NCI-H1436 treated with DMSO at 0.1 percent for 48 hours (cell line): ENCODE results near the gene PTGFRN.

Source experiments
- DNase-seq: peaks from one replicate; lab custom pipeline; 2025; lab: John Stamatoyannopoulos, UW

The PTGFRN gene

GRCh38 chr1:117000142-117000541, 90.4 kb downstream of the PTGFRN start:
- DNase-seq = no peak

GRCh38 chr1:117001254-117001927, 91.7 kb downstream of the PTGFRN start, which contains the start of gene CD101:
TSS of gene CD101 (plus strand) at chr1:117001760. CDS start at chr1:117001818, 58 bp downstream.
- no peak for DNase-seq

- DNase-seq = no peak
Measured at GRCh38 chr1:117003223-117003875, 93.6 kb downstream of the PTGFRN start.

GRCh38 chr1:117007719-117008013, 98.0 kb downstream of the PTGFRN start:
- DNase-seq = no peak

GRCh38 chr1:117008656-117009055, 98.9 kb downstream of the PTGFRN start:
- no peak for DNase-seq

DNA sequence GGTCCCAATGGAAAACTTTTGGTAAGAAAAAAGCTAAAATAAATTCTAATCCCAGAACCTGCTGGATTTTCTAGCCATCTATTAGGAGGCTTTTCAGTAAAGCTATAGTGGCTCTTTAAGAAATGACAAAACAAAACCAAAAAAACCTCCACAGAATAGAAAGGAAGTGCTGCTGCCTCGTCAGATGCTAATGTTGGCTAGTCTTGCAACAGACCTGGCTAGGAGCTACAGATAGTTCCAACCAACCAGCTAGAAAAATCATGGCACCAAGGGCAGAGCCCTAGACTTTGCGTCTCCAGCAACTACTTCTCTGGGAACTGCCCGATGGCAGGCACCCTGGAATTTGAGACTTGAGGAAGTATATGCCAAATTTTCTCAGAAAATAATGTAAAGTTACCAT, 99.4 kb downstream of the PTGFRN start:
- DNase-seq = no peak

- no peak for DNase-seq
Measured at GRCh38 chr1:117010310-117010969, 100.7 kb downstream of the PTGFRN start.

- no peak for DNase-seq
Measured at GRCh38 chr1:117011334-117011733, 101.6 kb downstream of the PTGFRN start.

DNA sequence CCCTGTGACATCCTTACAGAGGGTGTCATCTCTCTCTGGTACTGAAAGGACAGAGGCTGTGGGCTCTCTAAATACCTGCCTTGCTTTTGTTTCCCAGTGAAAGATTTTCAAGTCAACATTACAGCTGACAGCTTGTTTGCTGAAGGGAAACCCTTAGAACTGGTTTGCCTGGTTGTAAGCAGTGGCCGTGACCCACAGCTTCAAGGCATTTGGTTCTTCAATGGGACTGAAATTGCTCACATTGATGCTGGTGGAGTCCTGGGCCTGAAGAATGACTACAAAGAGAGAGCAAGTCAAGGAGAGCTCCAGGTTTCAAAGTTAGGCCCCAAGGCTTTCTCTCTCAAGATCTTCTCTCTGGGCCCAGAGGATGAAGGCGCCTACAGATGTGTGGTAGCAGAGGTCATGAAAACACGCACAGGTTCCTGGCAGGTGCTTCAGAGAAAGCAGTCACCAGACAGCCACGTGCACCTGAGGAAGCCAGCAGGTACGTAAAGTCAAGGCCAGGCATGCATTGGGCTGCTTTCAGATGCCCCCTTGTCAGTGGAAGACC, 103.7 kb downstream of the PTGFRN start:
- no peak for DNase-seq

GRCh38 chr1:117014209-117014608, 104.5 kb downstream of the PTGFRN start:
- no peak for DNase-seq

- DNase-seq = no peak
Measured at GRCh38 chr1:117015724-117016123, 106.0 kb downstream of the PTGFRN start.

DNA sequence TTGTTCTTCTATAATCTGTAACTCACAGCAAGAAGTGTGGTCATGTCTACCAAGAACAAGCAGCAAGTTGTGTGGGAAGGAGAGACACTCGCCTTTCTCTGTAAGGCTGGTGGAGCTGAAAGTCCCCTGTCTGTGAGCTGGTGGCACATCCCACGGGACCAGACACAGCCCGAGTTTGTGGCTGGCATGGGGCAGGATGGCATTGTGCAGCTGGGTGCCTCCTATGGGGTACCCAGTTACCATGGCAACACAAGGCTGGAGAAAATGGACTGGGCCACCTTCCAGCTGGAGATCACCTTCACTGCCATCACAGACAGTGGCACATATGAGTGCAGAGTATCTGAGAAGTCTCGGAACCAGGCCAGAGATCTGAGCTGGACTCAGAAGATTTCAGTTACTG, 107.3 kb downstream of the PTGFRN start:
- DNase-seq = no peak

DNA sequence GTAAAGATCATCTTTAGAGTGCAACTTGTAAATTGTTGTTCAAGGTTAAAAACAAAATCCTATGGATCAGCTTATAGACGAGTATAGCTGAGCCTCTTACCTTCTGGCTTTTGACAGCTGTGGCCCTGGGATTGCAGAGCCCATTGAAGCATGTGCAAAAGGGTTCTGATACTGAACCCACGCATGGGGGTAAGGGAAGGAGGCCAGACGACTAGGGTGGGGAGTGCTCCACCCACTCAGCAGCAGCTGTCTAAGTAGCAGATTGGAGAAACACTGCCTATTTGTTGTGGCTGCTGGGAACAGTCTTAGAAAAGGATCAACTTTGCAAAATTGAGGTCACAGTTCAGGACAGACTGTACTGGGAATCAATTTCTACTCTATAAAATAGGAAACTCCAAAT, 107.9 kb downstream of the PTGFRN start:
- DNase-seq = no peak

GRCh38 chr1:117020526-117021156, 110.9 kb downstream of the PTGFRN start:
- DNase-seq = no peak

- no peak for DNase-seq
Measured at GRCh38 chr1:117022114-117022513, 112.4 kb downstream of the PTGFRN start.

- DNase-seq = no peak
Measured at GRCh38 chr1:117025568-117025967, 115.9 kb downstream of the PTGFRN start.

DNA sequence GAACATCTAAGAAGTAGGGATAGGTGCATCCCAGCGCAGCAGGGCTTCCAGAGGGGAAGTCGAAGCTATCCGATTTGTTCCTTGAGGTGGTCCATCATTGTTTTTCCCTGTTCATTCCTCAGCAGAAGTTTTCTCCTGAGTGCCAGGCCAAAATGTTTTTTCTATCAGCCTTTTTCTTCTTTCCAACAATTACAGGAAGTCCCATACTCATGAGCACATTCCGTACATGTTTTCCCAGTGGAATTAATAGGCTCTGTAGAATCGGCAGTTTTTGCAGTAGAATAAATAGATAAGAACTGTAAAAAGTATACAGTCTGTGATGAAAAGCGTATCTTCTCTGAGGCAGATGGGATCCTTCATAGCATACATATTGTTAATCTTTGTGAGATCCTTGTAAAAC, 116.6 kb downstream of the PTGFRN start:
- no peak for DNase-seq

DNA sequence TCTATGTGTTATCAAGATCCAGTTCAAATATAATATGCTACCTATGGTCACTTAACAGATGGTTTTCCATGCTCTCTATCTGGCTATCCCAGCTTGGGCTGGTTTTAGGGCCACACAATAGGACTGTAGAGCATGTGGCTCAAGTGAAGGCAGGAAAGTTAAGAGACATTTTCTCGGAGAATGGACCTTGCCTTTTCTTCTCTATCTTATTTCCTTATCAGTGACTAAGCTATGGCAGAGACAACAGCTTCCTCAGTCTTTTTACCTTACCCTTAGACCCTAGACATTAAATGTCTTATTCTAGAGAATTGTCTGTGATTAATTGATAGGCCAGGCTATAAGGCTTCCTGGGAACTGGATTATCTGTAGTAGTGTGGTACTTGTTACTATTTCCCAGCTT, 120.0 kb downstream of the PTGFRN start:
- DNase-seq = no peak

DNA sequence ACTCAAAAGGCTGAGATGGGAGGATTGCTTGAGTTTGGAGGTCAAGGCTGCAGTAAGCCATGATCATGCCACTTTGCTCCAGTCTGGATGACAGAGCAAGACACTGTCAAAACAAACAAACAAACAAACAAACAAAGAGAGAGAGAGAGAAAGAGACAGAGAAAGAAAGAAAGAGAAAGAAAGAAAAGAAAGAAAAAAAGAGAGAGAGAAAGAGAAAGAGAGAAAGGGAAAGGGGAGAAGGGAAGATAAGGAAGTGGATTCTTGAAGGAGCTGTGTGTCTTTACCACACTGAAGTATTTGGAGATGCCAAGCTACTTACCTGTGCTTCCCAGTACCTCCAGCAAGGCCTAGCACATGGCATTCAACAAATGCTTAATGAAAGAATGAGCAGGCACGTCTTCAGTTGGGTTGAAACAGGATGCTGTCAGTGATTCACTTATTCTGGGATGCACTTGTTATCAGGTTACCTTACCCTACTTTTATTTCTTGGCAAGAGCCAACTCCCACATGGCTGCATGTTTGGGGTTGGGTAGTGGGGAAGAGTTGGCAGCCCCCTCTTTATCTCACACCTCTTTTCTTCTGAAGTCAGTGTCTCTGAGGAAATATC, 120.7 kb downstream of the PTGFRN start:
- no peak for DNase-seq

- no peak for DNase-seq
Measured at GRCh38 chr1:117032266-117032665, 122.5 kb downstream of the PTGFRN start.

GRCh38 chr1:117032681-117033539, 123.2 kb downstream of the PTGFRN start:
- no peak for DNase-seq
